Cardiac fibroblast (primary cell): ENCODE results near the gene RAB3A.

Experiments
- DNase-seq, 2 donors: peaks; one replicate each; pipeline versions ENCODE4 v3.0.0 to v3.0.0-alpha.2; 2010; ENCODE audit warnings: low read depth in 2 of 2
- H3K4me3 ChIP-seq, 2 donors: replicated peaks in 1 of 2; 1 replicate in 1 of 2; 2 replicates in 1 of 2; pipeline ENCODE4 v1.5.1; 2011; ENCODE audit warnings: low read depth in 2 of 2, low read length in 2 of 2, mild to moderate bottlenecking in 2 of 2, moderate library complexity in 1 of 2
- TF ChIP-seq, protein P1 (sequence below): IDR thresholded peaks from one replicate; pipeline ENCODE4 v1.5.1; 2011; ENCODE audit warnings: low read depth, mild to moderate bottlenecking, low read length, inconsistent platforms

The RAB3A gene

DNA sequence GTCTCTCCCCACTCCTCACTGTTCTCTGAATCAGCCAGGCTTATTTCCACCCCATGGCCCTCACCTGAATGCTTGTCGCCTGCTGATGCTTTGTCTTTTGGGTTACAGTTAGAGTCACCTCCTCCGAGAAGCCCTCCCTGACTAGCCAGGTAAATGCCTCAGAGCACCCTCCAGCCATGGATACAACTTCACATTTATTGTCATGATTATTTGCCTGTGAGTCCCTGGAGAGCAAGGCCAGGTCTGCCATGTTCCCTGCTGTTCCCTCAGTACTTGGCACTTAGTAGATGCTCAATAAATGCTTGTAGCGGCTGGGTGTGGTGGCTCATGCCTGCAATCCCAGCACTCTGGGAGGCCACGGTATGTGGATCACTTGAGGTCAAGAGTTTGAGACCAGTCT lies 26.1 kb upstream of the RAB3A start:
- DNase-seq: no peak
- TF ChIP-seq, protein P1, sequence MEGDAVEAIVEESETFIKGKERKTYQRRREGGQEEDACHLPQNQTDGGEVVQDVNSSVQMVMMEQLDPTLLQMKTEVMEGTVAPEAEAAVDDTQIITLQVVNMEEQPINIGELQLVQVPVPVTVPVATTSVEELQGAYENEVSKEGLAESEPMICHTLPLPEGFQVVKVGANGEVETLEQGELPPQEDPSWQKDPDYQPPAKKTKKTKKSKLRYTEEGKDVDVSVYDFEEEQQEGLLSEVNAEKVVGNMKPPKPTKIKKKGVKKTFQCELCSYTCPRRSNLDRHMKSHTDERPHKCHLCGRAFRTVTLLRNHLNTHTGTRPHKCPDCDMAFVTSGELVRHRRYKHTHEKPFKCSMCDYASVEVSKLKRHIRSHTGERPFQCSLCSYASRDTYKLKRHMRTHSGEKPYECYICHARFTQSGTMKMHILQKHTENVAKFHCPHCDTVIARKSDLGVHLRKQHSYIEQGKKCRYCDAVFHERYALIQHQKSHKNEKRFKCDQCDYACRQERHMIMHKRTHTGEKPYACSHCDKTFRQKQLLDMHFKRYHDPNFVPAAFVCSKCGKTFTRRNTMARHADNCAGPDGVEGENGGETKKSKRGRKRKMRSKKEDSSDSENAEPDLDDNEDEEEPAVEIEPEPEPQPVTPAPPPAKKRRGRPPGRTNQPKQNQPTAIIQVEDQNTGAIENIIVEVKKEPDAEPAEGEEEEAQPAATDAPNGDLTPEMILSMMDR: no peak
- H3K4me3 ChIP-seq: no peak overlapping the region

DNA sequence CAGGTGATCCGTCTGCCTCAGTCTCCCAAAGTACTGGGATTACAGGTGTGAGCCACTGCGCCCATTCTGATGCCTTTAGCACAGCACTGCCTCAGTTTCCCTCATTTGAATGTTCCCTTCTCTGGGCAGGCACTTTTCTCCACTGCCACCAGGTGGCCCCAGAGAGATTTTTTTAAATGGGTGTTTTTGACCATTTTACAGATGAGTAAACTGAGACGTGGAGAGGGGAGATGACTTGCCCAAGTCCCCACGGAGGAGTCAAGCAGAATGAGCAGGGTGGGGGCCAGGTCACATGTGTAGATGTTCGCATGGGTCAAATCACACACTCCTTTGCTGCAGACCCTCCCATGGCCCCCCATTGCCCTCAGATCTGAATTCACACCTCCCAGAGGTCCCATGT lies 25.6 kb upstream of the RAB3A start:
- DNase-seq: no peak
- no peak overlapping the region for H3K4me3 ChIP-seq
- TF ChIP-seq, protein P1: peak; percentile 65

DNA sequence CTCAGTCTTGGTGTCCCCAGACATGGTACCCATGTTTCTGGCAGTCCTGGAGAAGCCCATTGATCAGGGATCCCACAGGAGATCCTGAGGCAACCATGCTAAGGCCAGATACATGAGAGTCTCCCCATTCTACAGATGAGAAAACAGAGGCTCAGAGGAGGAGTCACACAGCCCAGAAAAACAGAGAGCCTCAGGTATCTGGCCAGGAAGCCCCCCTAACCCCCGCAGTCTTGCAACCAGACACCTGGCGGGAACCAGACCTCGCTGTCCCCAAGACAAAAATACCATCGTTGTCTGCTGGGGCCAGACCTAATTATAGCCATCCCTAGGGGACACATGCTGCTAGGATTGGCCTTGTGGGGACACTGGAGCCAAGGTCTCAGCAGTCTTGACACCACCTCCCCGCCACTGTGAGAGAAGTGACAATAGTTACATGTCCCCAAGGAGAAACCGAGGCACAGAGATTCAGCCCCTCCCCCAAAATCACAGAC lies 24.0 kb upstream of the RAB3A start:
- no peak for DNase-seq
- H3K4me3 ChIP-seq: no peak overlapping the region
- TF ChIP-seq, protein P1: no peak

DNA sequence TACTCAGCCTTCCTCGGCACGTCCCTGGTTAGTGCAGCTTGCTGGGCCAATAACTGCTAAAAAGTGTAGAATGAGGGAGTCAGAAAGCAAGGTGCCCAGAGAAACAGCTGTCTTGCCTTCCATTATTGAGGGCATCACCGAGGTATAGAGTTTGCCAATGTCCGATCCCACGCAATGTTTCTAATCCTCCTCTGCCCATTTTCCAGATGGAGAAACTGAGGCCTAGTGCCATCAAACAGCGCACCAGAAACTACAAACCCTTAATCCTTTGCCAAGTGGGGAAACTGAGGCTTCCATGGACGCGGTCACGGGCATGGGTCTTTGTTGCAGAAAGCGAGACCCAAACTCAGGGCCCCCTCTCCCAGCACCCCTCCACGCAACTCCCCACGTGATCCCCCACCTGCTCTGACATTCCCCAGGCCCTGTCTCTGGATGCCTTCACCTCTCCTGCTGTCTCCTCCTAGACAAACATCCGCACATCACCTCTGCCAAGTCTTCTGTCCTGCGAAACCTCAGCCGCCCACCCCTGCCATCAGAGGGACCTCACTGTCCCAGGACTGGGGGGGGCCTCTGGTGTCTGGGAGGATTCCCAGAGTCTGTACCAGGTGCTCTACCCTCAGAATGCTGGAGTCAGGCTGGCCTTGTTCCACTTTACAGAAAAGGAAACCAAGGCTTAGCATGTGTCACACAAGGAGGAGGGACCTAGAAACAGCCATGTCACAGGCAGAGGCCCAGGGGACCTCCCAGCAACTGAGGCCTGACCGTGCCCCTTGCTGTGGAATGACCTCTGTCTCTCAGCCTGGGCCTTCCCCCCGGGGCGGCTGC lies 23.3 kb upstream of the RAB3A start:
- no peak for DNase-seq
- TF ChIP-seq, protein P1: no peak
- H3K4me3 ChIP-seq: no peak overlapping the region

DNA sequence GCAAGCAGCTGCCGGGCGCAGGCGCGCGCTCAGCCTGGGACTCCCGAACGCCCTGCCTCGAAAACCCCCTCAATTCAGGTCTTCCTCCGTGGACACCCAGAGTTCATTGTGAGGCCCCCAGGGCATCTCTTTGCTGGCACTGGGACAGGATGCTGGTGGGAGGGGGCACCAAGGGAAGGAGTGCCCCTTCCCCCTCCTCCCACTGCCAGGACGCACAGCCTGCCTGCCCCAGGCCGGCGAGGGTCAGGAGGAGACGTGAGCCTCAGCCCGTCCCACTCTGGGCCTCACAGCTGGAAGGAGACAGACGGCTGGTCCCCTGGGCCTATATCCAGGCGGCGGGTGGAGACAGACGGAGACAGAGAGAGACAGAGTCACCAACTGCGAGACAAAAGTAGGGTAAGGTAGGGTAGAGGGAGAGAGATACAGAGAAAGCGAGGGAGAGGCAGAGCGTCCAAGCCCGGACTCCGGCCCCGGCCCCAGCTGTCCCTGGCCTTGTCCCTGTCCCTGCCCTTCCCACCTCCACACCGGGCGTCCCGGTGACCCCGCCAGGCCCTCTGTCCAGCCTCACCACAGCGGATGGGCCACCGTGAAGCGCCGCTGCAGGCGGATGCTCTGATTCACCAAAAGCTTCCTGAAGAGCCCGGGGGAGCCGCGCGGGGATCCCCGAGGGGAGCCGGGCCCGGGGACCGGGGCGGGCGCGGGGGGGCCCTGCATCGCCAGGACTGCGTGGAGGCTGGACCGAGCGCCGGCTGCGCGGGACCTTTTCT lies 22.0 kb upstream of the RAB3A start, which contains the start of gene PDE4C:
Gene PDE4C, minus strand, starts transcription at position 737 of the 767 bp plus-strand sequence. Its CDS starts 23 bp downstream, at position 714.
- H3K4me3 ChIP-seq: peak within 1 kb of the TSS in 1 of 2 donors; percentile 50
- TF ChIP-seq, protein P1: no peak
- peak; percentile 11 to 25 for DNase-seq

DNA sequence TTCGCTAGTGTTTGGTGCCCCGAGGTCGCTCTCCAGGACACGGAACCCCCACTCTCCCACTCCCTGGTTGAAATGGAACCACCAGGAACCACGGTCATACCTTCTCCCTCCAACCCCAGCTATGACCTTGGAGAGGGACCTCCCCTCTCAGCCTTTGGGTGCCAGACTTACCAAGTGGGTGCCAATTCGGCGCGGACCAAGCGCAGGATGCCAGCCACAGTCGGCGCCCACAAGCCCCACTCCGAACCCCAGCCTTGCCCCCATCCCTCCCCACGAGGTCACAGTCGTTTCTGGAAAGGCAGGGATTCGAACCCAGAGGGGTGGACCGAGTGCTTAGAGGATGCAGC lies 21.5 kb upstream of the RAB3A start:
- H3K4me3 ChIP-seq: peak overlapping the region in 1 of 2 donors; percentile 50
- no peak for DNase-seq
- TF ChIP-seq, protein P1: no peak
